ENCODE data around the gene KCNMA1.
"Not testable (repeated sequence)": the region's sequence is repeated elsewhere in the genome, so short reads cannot be mapped to it uniquely, and the experiment has no call there.

The KCNMA1 gene

GRCh38 chr10:77409697-77410471, 227.7 kb downstream of the KCNMA1 start:
- DNase-seq = no peak

DNA sequence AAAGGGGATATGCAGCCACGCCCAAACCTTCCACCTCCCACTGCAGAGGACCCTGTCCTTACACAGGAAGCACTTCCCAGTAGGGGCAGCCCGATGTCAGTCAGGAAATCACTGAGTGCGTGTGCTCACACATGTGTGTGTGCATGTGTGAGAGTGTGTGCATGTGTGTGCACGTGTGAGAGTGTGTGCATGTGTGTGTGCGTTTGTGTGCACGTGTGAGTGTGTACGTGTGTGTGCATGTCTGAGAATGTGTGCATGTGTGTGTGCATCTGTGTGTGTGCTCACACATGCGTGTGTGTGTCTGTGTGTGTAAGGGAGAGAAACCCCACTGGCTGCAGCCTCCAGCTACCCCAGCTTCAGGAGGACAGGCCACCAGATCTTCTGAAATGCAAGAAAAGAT, 229.3 kb downstream of the KCNMA1 start:
- DNase-seq = no peak

DNA sequence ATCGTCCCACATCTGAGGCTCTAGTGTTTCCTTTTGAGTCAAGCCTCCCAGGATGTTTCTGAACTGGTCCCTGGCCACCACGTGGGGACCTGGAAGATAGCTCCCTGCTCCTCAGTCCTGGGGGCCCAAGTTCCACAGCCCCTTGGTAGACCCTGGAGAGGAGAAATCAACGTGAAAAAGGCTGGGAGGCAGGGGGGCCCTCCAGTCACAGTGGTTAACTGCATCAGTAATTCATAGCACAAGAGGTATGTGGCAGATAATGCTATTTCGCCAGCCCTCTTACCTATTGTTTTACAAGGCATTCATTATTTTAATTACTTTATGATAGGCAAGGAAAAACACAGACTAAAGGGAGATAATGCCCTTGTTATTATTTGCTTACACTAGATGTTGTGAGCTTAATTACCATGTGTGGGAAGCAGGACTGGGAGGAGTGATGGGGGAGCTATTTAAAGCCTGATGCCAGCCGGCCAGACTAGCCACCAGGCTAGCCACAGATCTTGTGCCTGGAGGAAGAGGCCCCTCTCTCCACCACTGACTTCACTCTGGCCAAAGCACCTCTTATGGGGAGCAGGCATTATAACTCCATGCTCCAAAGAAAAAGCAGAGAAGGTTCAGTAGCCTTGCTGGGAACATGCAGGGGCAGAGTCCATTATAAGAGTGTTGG, 230.7 kb downstream of the KCNMA1 start:
- no peak for DNase-seq

GRCh38 chr10:77405771-77406241, 231.8 kb downstream of the KCNMA1 start:
- peak; percentile 16 for DNase-seq

GRCh38 chr10:77404810-77405209, 232.8 kb downstream of the KCNMA1 start:
- DNase-seq = no peak

- DNase-seq = no peak
These were observed 233.8 kb downstream of the KCNMA1 start for GRCh38 chr10:77403761-77404160.

DNA sequence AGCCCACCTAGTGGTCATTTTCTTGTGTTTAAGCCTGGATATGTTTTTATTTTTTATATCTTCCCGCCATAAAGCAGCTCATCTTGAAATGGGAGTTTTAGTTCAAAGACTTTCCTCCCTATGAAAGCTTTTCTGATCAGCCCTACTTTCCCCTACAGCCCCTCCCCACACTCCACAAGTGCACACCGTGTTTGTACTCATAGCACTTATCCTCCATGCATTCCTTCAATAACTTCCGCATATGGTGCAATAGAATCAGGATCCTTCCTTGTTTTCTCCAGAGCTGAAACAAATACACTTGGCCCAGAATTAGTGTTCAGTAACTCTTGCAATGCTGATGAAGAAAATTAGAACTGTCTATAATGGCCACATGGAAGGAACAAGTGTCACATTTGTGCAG, 235.9 kb downstream of the KCNMA1 start:
- DNase-seq = no peak

DNA sequence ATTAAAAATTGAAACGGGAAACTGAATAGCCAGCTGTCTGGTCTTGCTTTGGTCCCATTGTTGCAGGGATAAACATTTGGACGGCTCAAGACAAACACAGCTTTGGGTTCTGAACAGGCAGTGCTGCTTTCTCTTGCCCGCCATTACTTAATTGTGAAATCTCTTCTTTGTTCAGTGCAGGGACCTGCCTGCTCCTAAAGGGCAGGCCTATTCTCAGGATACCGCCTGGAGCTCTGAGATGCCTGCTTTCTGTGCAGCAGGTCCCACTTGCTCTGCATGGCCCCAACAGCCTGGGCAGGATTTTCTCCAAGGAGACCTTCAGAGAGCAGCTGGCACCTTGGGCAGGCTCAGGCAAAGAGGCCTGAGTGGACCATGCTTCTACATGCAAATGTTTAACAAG, 237.6 kb downstream of the KCNMA1 start:
- DNase-seq = no peak

DNA sequence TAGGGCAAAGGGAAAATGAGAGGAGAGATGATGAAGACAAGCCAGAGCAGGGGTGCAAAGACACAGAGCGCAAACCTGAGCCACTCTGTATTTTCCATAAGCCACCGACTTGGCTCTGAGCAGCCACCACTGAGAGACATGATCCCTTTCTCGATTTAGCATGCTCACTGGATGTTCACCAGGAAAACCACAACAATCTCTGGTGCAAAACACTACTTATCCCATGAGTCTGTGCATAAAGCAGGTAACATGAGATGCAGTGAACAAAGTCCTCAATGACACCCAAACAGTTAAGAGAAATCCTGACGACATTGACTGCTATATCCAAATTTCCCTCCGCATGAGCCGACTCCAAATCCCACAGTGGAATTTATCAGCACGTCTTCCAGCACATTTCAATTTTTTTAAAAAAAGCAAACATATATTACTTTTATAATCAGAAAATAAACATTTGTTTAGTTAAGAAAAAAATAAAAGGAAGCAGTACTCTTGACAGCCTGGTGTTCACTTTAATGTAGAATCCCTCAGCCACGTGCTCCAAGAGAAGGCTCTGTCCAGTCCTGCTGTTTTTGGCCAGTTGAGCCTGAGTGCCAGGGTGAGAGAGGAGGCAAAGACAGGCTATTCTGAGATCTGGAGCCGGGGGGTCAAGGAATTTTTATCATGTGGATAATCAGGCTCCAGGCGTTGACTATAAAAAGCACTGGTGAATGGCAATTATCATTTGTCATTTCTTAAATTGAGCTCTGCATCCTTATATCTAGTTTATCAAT, 238.4 kb downstream of the KCNMA1 start:
- DNase-seq = no peak

DNA sequence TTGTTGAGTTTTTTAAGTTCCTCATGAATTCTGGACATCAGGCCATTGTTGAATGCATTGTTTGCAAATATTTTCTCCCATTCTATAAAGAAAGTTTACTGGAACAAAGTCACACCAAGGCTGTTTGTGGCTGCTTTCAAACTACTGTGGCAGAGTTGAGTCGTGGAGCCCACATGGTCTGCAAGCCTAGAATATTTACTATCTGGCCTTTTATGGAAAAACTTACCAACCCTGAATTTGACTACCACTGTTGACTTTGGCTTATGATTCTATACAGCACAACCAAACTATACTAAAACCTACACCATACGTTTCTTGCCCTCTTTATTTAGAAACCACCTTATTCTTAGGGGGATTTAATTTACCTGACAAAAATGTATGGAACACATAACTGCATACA, 239.1 kb downstream of the KCNMA1 start:
- no peak for DNase-seq

DNA sequence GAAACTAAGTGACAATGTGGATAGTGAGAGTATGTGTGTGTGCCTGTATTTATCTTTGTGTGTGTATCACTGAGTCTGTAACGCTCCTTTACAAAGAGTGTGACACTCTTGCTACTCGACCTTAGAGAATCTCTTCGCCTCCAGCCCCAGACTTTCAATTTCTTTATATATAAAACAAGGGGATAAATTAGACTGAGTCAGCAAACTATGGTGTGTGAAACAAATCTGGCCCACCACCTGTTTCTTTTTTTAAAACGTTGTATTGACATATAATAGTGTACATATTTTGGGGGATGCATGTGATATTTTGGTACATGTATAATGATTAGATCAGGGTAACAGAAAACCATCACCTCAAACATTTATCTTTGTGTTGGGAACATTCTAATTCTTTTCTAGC, 240.5 kb downstream of the KCNMA1 start:
- DNase-seq = no peak

GRCh38 chr10:77396290-77396689, 241.3 kb downstream of the KCNMA1 start:
- DNase-seq = no peak

DNA sequence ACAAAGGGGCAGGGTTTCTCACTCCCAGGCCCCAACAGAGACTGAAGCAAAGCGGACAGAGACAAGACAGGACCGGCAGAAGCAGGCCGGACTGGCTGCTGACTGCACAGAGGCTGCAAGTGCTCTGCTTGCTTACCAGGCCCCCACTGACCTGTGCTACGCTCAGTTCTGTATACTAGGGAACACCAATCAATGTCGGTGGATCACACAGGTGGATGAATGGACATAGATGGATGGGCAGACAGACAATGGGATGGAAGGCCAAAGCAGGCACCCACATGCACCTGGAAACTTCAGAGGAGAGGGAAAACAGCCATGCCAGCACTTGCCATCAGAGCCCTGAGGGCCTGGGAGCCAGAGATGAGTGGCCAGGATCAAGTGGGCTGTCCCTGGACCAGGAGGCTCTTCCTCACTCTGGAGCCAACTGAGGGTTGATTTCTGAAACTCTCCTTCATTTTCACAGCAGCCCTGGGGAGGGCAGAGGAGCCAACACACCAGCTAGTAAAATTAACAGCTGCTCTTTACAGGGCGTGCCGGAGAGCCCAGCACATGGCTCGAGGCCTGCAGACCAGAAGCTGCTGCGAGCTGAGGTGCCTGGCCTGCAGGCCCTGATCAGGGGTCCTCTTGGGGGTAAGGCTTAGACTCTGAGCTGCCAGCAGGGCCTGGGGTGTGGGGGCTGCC, 243.6 kb downstream of the KCNMA1 start:
- no peak for DNase-seq

- no peak for DNase-seq
These were observed 244.2 kb downstream of the KCNMA1 start for GRCh38 chr10:77393411-77393810.

DNA sequence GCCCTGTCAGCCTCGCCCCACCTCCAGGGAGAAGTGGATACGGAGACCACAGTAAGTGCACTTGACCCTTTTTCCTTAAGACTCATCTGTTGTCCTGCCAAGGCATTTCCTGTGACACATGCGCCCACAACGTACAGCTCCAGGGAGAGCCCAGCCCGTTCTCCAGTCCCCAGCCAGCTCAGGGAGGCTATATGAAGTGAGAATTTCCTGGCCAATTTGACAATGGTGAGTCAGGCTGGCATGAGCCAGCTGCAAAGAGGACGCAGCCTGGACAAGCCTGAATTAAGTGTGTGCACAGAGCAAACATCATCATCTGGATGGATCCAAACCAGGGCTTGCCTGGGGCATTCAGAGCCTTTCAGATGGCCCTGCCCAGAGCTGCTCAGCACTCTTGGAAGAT, 244.8 kb downstream of the KCNMA1 start:
- no peak for DNase-seq

DNA sequence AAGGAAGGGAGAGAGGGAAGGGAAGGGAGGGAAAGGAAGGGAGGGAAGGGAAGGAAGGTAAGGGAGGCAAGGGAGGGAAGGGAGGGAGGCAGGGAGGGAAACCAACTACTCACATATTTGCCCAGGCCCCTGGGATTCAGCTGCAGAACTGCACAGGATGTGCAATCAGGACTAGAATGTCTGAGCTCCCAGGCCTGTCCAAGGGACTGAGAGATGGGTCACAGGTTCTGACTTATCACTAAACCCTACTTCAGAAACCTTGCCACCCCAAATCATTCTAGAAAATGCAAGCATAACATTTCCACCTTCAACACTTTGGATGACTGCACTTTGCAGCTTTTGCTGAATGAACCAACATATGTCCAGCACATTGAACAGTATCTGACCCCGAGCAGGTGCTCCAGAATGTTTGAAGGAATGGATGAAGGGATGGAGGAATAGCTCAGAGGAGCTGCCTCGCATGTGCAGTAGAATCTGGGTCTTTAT, 245.3 kb downstream of the KCNMA1 start:
- no peak for DNase-seq

- DNase-seq = no peak
These were observed 245.9 kb downstream of the KCNMA1 start for GRCh38 chr10:77391605-77392235.

GRCh38 chr10:77390481-77390891, 247.1 kb downstream of the KCNMA1 start:
- no peak for DNase-seq

DNA sequence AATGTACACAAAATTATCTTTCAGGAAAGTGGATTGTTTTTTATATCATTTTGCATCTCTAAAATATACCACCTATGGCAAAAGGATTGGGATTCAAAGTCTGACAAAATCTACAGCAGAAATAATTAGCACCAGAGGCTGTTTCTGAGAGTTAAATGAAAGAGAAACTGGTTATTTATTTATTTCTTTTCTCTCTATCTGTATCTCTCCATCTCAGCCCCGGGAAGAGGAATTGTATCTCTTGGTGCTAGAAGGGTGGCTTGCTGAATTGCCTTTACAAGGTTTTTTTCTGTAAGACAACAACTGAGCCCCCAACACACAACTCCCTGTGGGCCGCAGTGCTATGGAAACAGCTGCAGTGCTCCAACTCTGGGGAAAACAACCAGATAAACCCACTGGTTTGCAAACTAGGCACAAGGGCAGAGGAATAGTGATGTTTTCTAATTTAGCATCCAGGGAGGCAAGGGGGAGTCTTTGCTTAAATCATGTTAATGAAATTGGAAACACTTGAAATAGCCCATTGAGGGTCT, 249.0 kb downstream of the KCNMA1 start:
- no peak for DNase-seq

GRCh38 chr10:77387701-77388100, 249.9 kb downstream of the KCNMA1 start:
- DNase-seq = not testable (repeated sequence)

- no peak for DNase-seq
These were observed 250.4 kb downstream of the KCNMA1 start for GRCh38 chr10:77387247-77387646.

DNA sequence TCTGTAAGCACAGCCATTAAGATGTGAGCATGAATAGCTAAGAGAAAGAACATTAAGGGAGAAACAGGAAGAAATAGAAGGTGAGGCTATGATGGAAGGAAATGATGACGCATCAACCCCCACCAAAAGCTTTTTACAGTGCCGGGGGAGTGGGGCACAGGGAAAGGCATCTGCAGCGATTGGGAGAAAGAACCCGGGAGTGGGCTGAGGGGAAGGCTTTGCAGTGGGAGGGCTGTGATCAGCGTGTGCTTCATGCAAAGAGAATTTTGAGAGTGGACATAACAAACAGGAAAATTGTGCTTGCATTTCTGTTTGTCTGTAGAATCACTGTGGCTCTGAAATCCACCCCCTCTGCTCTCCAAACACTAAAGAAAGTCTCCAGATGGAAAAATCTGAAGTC, 250.8 kb downstream of the KCNMA1 start:
- no peak for DNase-seq

Measured in activated gamma-delta T cell treated with Interleukin-2 at 50 U/mL for 16 hours (primary cell).